Psoas muscle (tissue), 8 donors: ENCODE measurements around the gene ZNF331. TPM values are rescaled to one million over a fixed set of nuclear protein-coding genes. Genes with fewer than 3 reads are reported as not detected.

Source experiments
- ATAC-seq, 4 donors: fragments of 200-7000 bp; cut with Tn5 transposase; one replicate each; pipeline ENCODE4 v1.9.1; 2020; ENCODE audit warnings: moderate library complexity in 3 of 4, mild to moderate bottlenecking in 2 of 4
- DNase-seq, 2 donors: peaks; one replicate each; pipeline ENCODE4 v3.0.0-alpha.2; 2020
- H3K27ac ChIP-seq: fragments of 200-600 bp; one replicate; pipeline ENCODE4 v1.8.0; 2022
- H3K27me3 ChIP-seq, 3 donors: fragments of 200-600 bp in 1 of 3; one replicate each; pipeline versions ENCODE4 v1.6.1 to v1.8.0; 2013 to 2022; ENCODE audit warnings: low read length in 2 of 3, mild to moderate bottlenecking in 2 of 3, moderate library complexity in 1 of 3; ENCODE audit not compliant: insufficient read depth in 3 of 3
- H3K36me3 ChIP-seq, 2 donors: fragments of 200-600 bp in 1 of 2; one replicate each; pipeline versions ENCODE4 v1.6.1 to v1.8.0; 2013 to 2022; ENCODE audit warnings: low read depth in 1 of 2, mild to moderate bottlenecking in 1 of 2, moderate library complexity in 1 of 2; ENCODE audit not compliant: insufficient read depth in 1 of 2
- H3K4me1 ChIP-seq: fragments of 200-600 bp; one replicate; pipeline ENCODE4 v1.8.0; 2022
- H3K4me3 ChIP-seq: fragments of 200-600 bp; one replicate; pipeline ENCODE4 v1.8.0; 2022; ENCODE audit warnings: mild to moderate bottlenecking
- H3K9me3 ChIP-seq: fragments of 200-600 bp; one replicate; pipeline ENCODE4 v1.8.0; 2022
- CTCF ChIP-seq: fragments of 200-600 bp; IDR thresholded peaks from one replicate; pipeline ENCODE4 v1.8.0; 2022; ENCODE audit warnings: antibody characterized with exemption
- WGBS, 3 donors: extraction: QIAGEN DNeasy Blood & Tissue Kit; methylation state at CpG; one replicate each; pipeline versions ENCODE4 v1.1.6 to v1.1.7; 2013; 5-methylcytosine and 5-hydroxymethylcytosine counted together
- intact Hi-C, 2 donors: fragments of 100-400 bp; cut with DNase I; formaldehyde crosslinking; loops; one replicate each; pipeline versions ENCODE4 v1.11.0 to v1.14.2; 2022
- polyA plus RNA-seq, 3 donors: library from polyadenylated mRNA; stranded (reverse); fragments of 200-250 nt; gene quantifications; one replicate each; pipeline ENCODE4 v1.2.3, GENCODE V29; 2013
- total RNA-seq, 4 donors: library from RNA; stranded (reverse); fragmentation: NEBNext Ultra II Directional in 2 of 4; extraction: Animal tissue kit (Norgen Biotek cat#: 25700) in 2 of 4; gene quantifications; one replicate each; pipeline versions ENCODE4 v1.2.1 to v1.2.4, GENCODE V29; 2021 to 2023
- donor health status: healthy with polysubstance abuse.
- donor health status: DM: no; HTN: no; CAD: no; lungs with moderate emphysema.
- donor health status: Bipolar disorder and iron deficiency.
- donor health status: healthy.
- donor health status: DM: yes; HTN: yes; CAD: no.
- donor health status: DM: no; HTN: no; CAD: no.
- donor health status: DM: no; HTN: no; CAD: no.
- donor health status: DM: yes; HTN: yes; CAD: no.

ZNF331 gene
- total and polyA plus RNA-seq, 7 donors: 3.8 to 29.0 (median 8.7) TPM

GRCh38 chr19:53549340-53549739 is 11.4 kb downstream of the ZNF331 start:
- peak in 2 of 4 donors; percentile 26 to 46 for ATAC-seq
- Histone ChIP-seq H3K27me3 (no peaks in the 10 kb centered on the region), H3K9me3 (no peaks in the 10 kb centered on the region), H3K36me3 (no peaks in the 10 kb centered on the region), H3K4me3 (no peak overlapping the region), H3K4me1 (peaks cover 9% of the 10 kb centered on the region), H3K27ac (peak overlapping the region; percentile 19)
- intact Hi-C loops: no loop called here
- no peak for TF ChIP-seq CTCF
- no peak for DNase-seq
- WGBS, 3 donors: 52 to 59% (median 55%) methylated on average over 3 of the region's 3 CpGs

- Histone ChIP-seq H3K4me1 (peaks cover 9% of the 10 kb centered on the region), H3K27ac (no peak overlapping the region), H3K36me3 (peaks cover 0 to 9% of the 10 kb centered on the region in 2 donors), H3K9me3 (no peaks in the 10 kb centered on the region), H3K27me3 (no peaks in the 10 kb centered on the region), H3K4me3 (no peak overlapping the region)
- intact Hi-C loops: no loop called here
- 91 to 93% (median 92%) methylated on average over 6 of the region's 6 CpGs for WGBS, 3 donors
- no peak for TF ChIP-seq CTCF
- DNase-seq (no peak), ATAC-seq (no peak)
Observed at GRCh38 chr19:53552001-53552721, 14.2 kb downstream of the ZNF331 start.

- intact Hi-C loops: no loop called here
- no peak overlapping the region for H3K4me3 ChIP-seq
- no peak overlapping the region for H3K27ac ChIP-seq
- no peak for ATAC-seq
- H3K4me1 ChIP-seq: peaks cover 9% of the 10 kb centered on the region
- H3K9me3 ChIP-seq: no peaks in the 10 kb centered on the region
- no peak for TF ChIP-seq CTCF
- H3K27me3 ChIP-seq: no peaks in the 10 kb centered on the region
- DNase-seq: no peak
- peaks cover 0 to 11% of the 10 kb centered on the region in 2 donors for H3K36me3 ChIP-seq
- 90 to 93% (median 92%) methylated on average over 2 of the region's 2 CpGs for WGBS, 3 donors
Observed at GRCh38 chr19:53553156-53553555, 15.2 kb downstream of the ZNF331 start.

- intact Hi-C loops: no loop called here
- Histone ChIP-seq H3K27me3 (no peaks in the 10 kb centered on the region), H3K9me3 (no peaks in the 10 kb centered on the region), H3K4me3 (peak overlapping the region; percentile 73), H3K27ac (peak overlapping the region; percentile 72), H3K4me1 (peaks cover 5% of the 10 kb centered on the region), H3K36me3 (peaks cover 2 to 15% of the 10 kb centered on the region in 2 donors)
- WGBS, 3 donors: 44 to 54% (median 49%) methylated on average over 72 to 77 of the region's 77 CpGs
- ATAC-seq (peak; percentile 85 to 96 (median 92)), DNase-seq (peak; percentile 89 to 95)
- no peak for TF ChIP-seq CTCF
Observed at GRCh38 chr19:53553865-53554791, 16.2 kb downstream of the ZNF331 start.
